Tibial nerve (tissue), 3 donors: ENCODE data around the gene TTC33.

Source experiments
- POLR2A ChIP-seq, 2 donors: fragments of 450-650 bp; IDR thresholded peaks; one replicate each; pipeline ENCODE4 v1.6.1; 2017; ENCODE audit warnings: antibody characterized with exemption in 2 of 2, mild to moderate bottlenecking in 2 of 2, moderate library complexity in 2 of 2
- TF ChIP-seq, protein P1 (sequence below), 5 experiments: fragments of 200-600 bp in 3 of 5; fragments of 450-650 bp in 2 of 5; sonication (generic) in 3 of 5; IDR thresholded peaks; one replicate each; pipeline ENCODE4 v1.5.1; 2016 to 2019; ENCODE audit warnings: antibody characterized with exemption in 5 of 5, mild to moderate bottlenecking in 3 of 5, moderate library complexity in 2 of 5

DNA sequence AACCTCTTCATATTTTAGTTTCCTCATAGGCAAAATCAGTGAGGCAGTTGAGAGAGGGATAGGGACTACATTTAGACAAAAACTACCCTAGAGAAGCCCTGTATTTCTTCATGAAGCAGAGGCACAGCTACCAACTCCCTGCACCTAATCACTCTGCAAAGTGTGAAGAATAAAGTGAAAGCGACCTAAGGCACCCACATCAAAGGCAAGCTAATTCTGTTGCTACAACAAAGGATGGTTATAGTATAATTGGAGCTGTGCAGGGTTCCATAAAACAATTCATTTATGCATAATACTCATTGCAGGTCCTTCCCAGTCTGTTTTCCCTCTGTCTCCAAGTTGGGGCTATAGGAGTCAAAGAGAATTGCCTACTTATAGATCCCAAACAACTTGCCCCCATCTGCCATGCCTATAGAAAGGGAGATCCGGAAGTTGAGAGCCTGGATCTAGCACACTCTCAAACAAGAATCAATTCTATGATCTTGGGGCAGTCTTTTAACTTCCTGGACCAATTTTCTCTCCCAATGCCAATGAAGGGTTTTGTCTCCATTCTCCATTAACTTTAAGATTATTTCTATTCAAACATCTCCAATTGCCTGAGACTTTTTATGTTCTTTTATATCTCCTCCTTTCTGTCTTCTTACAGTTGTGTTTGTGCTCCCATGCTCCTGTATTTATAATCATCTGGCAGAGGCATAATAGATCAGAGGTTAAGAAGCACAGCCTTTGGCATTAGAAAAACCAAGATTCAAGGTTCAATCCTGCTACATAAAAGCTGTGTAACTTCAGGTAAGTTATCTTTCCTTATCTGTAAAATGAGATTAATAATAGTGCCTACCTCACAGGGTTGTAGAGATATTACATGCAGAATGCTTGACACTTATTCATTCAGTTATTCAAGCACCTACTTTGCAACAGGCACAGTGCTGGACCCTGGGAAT lies 132.0 kb downstream of the TTC33 start:
- no peak for TF ChIP-seq POLR2A (IDR thresholded peaks at IDR 0.05)
- TF ChIP-seq, protein P1, sequence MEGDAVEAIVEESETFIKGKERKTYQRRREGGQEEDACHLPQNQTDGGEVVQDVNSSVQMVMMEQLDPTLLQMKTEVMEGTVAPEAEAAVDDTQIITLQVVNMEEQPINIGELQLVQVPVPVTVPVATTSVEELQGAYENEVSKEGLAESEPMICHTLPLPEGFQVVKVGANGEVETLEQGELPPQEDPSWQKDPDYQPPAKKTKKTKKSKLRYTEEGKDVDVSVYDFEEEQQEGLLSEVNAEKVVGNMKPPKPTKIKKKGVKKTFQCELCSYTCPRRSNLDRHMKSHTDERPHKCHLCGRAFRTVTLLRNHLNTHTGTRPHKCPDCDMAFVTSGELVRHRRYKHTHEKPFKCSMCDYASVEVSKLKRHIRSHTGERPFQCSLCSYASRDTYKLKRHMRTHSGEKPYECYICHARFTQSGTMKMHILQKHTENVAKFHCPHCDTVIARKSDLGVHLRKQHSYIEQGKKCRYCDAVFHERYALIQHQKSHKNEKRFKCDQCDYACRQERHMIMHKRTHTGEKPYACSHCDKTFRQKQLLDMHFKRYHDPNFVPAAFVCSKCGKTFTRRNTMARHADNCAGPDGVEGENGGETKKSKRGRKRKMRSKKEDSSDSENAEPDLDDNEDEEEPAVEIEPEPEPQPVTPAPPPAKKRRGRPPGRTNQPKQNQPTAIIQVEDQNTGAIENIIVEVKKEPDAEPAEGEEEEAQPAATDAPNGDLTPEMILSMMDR (IDR thresholded peaks at IDR 0.05): no peak
